Stimulated activated naive CD4-positive, alpha-beta T cell treated with Interleukin-2 at 50 U/mL for 16 hours (primary cell): Measurements from ENCODE around the gene KCNK17.

ENCODE experiments used
- DNase-seq: peaks from one replicate; lab custom pipeline; 2025; lab: John Stamatoyannopoulos, UW

The KCNK17 gene, protein sequence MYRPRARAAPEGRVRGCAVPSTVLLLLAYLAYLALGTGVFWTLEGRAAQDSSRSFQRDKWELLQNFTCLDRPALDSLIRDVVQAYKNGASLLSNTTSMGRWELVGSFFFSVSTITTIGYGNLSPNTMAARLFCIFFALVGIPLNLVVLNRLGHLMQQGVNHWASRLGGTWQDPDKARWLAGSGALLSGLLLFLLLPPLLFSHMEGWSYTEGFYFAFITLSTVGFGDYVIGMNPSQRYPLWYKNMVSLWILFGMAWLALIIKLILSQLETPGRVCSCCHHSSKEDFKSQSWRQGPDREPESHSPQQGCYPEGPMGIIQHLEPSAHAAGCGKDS

DNA sequence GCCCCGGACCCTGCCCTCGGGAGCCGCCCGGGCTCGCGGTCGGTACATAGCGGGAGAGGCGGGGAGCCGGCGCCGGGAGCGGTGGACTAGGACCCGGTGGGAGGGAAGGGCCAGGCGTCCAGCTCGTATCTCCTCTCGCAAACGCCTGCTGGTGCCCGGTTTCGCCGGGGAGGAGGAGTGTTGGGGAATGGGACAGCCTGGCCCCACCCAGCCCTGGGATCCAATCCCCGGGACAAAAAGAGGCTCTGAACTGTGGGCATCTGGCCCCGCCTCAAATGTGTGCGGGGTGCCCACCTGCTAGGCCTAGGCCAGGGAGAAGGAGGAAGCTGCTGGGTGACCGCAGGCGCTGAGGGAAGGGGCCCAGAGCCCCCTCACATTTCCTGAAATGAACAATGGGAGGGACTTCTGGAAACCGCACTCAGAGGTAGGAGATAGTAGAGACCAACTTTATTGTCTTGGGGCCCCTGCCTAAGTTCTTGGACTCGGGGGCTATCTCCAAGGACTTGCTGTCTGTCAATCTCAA lies at the start of gene KCNK17:
TSS of gene KCNK17 (minus strand) at position 147 of the 523 bp plus-strand sequence. CDS start at position 48, 99 bp downstream.
- no peak for DNase-seq

DNA sequence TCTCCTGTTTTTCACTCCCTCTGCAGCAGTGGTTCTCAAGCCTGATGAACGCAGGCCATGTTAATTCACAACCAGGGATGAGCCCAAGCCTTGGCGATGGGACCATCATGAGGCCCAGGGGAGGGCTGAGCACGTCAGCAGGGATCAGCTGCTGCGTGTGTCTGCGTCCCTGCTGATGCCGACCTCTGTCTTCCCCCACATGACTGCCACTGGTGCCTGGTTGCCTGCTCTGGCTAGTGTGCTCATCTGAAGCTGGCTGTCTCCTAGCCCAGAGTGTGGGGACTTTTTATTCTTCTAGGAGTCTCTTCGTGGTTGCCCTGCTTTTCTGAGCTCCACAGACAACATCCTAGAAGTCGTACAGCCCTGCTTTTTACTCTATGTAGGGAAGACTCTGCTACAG lies 49.1 kb upstream of the KCNK17 start:
- no peak for DNase-seq

GRCh38 chr6:39362487-39362865 lies 48.3 kb upstream of the KCNK17 start:
- no peak for DNase-seq

DNA sequence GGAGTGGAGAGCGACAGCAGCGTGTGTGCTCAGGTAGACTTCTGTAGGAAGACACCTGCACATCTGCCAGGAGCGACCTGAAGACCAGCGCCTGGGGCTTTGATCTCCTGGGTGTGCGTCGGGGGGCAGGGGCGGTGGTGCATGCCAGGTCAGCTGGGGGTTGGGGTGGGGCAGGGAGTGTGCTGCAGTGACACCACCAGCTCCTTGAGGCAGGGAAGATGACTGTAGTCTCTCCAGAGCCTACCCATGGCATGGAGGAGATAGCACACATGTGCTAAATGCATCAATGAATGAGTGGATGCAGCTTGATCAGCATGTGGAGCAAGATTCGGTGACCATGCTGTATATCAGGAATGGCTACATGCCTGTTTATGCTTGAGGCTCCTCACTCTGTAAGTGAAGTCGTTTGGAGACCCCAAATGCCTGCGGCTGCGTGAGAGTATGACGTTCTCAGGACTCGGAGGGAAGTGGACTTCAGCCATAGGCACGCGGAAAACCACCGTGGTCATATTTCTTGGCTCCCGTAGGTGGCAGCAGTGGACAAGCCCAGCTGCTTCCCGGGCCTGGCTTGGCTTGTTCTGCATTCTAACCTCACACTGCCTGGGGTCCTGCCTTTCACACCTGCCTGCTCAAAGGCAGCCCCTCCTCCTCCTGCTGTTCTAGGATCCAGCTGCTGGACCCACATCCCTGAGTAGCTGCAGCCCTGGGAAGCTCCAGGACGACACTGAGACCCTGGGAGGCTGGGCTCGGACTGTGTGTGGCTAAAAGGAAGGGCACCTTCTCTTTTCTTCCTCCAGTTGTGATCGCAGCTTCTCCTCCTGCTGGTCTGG lies 47.7 kb upstream of the KCNK17 start:
- peak; percentile 22 for DNase-seq

DNA sequence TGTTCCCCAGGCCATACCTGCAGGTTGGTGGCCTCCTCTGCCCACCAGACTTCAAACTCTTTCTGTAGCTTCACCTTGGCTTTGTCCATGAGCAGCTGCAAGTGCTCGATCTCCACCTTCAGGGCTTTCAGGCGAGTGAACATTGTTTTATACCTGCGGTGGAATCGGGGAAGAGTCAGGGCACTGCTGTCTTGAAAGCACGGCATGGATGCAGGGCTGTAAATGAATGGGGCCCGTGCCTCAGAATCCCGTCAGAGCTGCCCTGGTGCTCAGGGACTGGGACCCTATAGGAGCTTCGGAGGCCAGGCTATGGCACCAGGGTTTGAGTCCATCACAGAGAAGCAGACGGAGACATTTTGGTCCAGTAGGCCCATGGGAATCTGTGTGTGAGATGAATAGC lies 46.2 kb upstream of the KCNK17 start:
- no peak for DNase-seq

DNA sequence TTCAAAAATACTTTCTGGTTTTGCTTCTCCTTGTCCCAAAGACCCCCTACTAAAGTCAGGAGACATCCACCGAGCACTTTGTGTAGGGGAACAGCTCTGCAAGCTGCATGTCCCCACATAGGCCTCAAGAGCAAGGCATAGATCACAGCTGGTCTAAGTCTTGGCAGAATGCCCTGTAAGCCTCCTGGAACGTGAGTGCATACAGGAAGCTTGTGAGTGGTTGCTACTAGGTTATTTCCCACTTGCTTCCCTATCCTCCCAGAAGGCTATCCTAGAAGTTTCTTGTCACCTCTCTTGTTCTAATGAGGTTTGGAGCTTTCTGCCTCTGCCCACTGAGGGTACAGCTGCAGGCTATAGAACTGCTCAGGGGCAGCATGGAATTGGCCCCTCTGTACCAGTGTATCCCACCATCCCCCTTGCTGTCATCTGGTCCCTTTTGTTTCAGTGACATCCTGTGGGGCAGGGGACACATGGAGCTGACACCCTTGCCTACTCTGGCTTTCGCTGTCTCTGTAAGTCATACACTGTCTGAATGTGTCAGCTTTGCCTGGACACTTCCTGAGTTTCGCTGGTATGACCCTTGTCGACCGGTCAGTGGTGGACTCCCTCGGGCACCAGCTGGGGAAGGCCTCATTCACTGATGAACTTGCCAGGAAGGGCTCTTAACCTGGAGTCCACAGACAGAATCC lies 43.9 kb upstream of the KCNK17 start:
- DNase-seq: no peak

GRCh38 chr6:39353698-39354315 lies 39.6 kb upstream of the KCNK17 start:
- no peak for DNase-seq

DNA sequence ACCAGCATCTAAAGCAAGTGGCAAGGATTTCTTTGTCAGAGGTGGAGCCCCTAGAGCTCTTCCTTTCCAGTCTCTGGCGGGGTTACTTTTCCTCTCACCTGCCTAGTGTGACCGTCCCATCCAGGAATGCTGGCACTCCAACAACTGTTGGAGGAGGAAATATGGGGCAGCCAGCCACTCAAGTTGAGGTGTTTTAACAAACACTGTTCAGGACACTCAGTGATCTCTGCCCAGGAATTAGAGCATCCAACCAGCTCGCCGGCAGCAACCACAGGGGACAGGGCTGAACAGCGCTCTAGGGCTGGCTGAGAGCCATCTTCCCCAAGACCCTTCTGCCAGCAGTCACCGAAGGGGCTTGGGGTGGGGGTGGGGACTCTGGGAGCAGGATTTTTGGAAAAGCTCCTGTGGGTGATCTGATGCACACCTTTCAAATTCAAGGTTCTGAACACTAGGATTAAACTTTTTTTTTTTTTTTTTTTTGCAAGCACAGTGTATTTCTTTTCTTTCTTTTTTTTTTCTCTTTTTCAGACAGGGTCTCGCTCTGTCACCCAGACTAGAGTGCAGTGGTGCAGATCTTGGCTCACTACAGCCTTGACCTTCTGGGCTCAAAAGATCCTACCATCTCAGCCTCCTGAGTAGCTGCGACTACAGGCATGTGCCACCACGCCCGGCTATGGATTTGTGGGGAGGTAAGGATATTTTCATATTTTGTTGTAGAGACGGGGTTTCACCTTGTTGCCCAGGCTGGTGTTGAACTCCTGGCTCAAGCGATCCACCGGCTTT lies 36.7 kb upstream of the KCNK17 start:
- no peak for DNase-seq

DNA sequence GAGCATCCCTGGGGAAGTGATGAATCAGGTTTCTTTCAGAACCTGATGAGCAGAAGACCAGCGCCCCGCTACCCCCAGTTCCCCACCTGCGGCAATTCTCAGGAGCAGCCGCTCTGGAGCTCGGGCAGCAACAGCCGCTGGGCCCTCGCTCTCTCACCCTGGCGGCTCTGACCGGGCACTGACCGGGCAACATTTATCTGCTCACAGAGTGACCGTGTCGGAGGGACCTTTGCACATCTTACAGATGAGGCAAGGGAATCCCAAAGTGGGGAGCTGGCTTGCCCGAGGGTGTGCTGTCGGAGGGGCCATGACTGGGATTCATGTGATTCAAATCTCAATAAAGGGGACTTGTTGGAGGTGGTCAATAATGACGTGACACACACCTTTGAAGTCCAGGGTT lies 34.5 kb upstream of the KCNK17 start:
- DNase-seq: no peak

DNA sequence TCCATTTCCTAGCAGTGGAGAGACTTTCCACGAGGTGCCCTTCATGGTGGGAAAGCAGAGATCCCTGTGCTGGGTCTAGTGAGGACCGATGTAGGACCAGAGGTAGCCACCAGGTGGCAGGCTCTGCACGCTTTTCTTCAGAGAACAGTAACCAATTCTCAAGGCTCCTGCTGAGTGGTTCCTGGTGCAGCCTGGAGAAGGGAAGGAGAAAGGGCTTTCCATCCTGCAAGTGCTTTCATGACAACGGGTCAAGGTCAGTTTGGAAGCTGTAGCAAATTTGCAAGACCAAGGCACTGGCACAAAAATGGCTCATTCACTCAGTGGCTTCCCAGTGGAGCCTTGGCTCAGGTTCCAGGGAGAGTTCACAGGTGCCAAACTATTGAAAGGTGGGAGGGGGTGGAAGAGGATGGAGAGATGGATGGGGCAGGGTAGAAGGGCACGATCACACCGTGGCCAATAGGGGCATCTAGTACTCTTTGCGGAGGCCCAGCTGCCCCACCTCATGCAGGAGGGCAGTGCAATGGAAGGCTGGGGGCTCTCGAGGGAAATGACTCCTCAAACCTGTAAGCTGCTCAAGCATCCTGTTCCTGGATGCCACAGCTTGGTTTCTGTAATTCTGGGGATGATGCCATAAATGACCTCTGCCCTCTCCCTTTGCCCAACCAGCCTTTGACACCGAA lies 33.8 kb upstream of the KCNK17 start:
- peak; percentile 26 for DNase-seq

DNA sequence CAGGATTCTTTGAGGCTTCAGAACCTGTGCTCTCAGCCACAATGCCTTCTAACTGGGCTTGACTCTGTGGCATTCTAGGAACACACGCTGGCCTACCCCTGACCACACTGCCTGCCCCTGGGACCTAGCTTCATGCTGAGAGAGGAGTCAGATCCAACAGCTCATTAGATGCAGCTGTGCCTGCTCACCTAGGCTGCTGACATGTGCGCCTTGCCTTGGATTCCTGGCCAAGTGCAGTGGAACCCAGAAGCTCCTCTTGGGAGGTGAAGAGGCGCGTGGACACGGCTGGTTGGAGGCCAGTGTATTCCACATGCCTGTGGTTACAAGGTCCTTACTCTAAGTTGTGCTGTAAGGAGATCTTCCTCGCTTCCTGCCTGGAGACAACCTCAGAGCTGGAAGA lies 33.0 kb upstream of the KCNK17 start:
- DNase-seq: no peak

GRCh38 chr6:39344821-39345280 lies 30.6 kb upstream of the KCNK17 start:
- DNase-seq: no peak

GRCh38 chr6:39343396-39343870 lies 29.2 kb upstream of the KCNK17 start:
- no peak for DNase-seq

GRCh38 chr6:39342692-39343395 lies 28.6 kb upstream of the KCNK17 start:
- DNase-seq: no peak

- no peak for DNase-seq
These were observed 27.7 kb upstream of the KCNK17 start for GRCh38 chr6:39341937-39342336.

- no peak for DNase-seq
These were observed 27.1 kb upstream of the KCNK17 start for GRCh38 chr6:39341352-39341751.

GRCh38 chr6:39339868-39340550 lies 25.8 kb upstream of the KCNK17 start:
- no peak for DNase-seq

GRCh38 chr6:39339096-39339867 lies 25.1 kb upstream of the KCNK17 start:
- DNase-seq: no peak
